ENCODE data around the gene SPATA19.
"Not testable (repeated sequence)": the region's sequence is repeated elsewhere in the genome, so short reads cannot be mapped to it uniquely, and the experiment has no call there.

SPATA19 gene

GRCh38 chr11:133845413-133845812 lies at the start of gene SPATA19:
SPATA19 (minus strand) TSS chr11:133845513; CDS start chr11:133845446, 67 bp downstream.
- no peak for DNase-seq (ENCODE audit: low read depth)

DNA sequence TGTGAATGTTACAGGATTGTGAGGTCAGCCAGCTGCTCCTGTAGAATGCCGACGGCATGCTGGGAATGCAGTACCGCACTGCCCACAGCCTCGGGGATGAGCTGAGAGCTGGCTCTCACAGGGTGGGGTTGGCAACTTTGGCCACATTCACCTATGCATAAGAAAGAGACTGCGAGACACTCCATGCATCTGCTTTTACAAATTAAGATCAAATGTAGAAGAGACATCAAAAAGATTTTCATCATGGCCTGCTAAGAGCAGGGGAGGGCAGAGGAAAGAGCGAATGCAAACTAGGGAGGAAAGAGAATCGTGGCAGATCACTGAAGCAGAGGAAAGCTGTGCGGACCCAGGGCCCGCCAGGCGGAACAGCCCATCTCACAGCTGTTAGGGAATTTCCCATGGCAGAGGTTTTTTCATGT lies 49.8 kb upstream of the SPATA19 start:
- no peak for DNase-seq (ENCODE audit: low read depth)

DNA sequence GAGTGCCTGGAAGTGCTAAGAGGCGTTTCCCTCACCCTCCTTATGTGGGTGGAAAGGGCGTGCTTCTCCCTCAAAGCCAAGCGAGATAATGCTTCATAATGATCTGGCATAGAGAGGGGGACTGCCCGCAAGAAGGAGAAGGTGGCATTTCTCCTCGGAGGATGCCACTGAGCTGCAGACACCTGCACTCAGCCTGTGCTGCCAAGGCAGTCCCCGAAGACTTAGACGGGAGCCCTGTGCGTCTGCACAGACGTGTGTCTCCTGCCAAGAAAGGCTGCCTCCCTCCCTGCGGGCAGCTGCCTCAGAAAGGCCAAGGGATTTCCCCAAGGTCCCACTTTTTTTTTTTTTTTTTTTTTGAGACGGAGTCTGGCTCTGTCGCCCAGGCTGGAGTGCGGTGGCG lies 48.1 kb upstream of the SPATA19 start:
- no peak for DNase-seq (ENCODE audit: low read depth)

DNA sequence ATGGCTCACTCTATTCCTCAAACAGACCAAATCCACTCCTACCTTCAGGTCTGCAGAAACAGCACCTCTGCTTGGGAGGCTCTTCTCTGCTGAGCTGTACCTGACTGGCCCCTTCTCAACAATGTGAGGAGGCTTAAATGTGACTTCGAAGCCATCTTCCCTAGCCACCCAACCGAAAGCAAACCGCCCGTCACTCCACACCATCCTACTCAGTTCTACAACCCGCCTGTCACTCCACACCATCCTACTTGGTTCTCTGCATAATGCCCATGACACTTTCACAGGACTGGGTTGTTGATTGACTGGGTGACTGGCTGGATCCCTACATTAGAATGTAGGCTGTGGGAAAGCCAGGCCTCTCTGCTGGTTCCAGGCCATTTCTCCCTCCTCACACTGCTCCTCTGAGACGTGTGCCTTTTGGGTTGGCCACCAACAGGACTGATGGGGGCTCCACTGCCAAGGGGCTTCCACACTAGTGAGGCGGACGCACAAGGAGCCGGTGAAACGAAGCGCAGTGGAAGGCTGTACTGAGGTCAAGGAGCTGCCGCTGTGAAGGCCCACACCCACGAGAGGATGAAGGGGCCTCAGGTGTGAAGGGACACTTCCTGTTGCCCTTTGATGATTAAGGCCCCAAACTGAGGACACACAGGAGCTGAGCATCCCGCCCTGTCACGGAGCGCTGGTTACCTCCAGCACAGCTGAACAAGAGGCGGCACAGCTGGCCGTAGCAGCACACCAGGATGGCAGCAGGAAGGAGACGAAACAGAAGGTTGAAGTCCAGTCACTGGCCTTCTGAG lies 47.5 kb upstream of the SPATA19 start:
- no peak for DNase-seq (ENCODE audit: low read depth)

DNA sequence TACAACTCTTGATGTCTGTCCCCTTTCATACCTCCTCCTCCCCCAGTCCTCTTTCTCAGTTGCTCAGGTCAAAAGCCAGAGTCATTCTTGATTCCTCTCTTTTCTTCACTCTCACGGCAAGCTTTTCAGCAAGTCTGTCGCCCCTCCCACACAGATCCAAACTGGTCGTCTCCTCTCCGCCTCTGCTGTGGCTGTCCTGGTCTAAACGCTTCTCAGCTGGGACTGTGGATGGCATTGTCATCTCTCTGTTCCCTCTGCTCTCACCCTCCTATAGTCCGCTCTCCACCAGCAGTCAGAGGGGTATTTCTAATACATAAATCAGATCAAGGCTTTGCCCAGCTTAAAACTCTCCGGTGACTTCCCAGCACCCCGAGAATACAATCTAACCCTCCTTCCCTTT lies 46.8 kb upstream of the SPATA19 start:
- no peak for DNase-seq (ENCODE audit: low read depth)

DNA sequence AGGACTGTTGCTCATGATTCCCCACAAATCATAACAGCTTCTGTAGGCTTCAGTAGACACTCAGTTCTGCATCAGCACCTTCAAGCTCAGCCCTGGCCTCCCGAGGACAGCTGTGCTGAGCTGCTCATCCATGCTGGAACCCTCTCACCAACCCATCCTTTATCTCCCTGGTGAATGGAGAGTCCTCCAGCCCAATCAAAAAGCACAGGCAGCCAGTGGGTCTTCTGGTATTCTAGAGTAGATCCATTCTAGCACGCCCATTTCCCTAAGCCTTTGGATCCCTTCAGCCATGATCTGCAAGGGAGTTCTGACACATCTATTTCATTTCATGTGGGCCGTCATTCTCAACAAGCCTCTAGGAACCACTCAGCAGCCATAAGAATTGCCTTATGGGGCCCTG lies 44.6 kb upstream of the SPATA19 start:
- DNase-seq (ENCODE audit: low read depth), result no peak

- no peak for DNase-seq (ENCODE audit: low read depth)
These were observed 43.9 kb upstream of the SPATA19 start for GRCh38 chr11:133889188-133889587.

DNA sequence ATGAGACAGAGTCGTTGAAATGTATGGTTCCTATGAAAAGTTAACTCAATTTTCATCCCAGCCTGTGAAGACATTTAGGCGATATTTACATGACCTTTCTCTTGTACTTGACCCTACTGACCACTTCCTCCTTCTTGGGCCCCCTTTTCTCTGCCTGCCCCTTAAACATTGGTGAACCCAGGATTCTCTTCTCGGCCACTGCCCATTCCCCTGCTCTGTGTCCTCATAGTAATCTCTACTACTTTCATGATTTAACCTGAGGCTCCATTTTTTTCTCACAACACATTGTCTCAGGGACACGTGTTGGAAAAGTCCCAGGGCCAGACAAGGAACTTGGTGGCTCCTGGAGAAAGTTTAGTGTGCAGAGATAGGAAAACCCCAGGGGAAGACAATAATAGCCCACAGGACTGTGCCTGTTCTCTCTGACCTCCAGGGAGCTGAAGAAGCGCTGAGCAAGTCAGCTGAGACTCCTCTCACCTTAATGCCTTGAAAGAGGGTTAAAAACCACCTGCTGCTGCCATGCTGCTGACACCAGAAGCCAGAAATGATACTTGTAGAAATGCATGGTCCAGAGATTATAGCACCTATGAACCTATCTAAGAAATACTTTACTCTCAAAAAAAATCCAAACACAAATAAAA lies 42.5 kb upstream of the SPATA19 start:
- DNase-seq (ENCODE audit: low read depth), result no peak

GRCh38 chr11:133886029-133886428 lies 40.7 kb upstream of the SPATA19 start:
- no peak for DNase-seq (ENCODE audit: low read depth)

DNA sequence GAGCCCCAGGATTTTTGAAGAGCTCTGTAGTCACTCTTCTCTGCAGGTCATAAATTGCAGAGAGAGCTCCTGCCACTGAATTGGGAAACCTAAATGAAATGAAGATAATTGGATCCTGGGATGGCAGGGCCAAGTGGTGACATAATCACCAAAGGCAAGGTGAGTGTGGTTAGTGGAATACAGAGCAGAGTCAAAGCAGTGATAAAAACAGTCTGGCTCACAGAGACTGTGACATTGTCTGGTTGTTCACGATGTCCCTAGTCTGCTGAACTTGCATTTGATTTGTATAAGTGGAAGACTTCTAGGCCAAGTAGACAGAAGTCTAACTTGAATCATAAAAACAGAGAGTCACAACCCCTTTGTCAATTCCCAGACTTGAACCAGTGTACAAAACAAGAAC lies 26.8 kb upstream of the SPATA19 start:
- DNase-seq (ENCODE audit: low read depth), result no peak

DNA sequence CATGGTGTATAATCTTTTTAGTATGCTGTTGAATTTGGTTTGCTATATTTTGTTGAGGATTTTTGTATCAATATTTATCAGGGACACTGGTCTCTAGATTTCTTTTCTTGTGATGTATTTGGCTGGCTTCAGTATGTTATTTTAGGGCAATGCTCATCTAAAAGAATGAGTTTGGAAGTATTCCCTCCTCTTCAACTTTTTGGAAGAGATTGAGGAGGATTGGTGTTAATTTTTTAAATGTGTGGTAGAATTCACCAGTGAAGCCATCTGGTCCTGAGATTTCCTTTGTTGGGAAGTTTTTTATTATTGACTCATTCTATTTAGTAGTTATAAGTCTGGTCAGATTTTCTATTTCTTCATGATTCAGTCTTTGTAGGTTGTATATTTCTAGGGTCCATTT lies 22.1 kb upstream of the SPATA19 start:
- DNase-seq (ENCODE audit: low read depth), result no peak

GRCh38 chr11:133865466-133865865 lies 20.2 kb upstream of the SPATA19 start:
- no peak for DNase-seq (ENCODE audit: low read depth)

DNA sequence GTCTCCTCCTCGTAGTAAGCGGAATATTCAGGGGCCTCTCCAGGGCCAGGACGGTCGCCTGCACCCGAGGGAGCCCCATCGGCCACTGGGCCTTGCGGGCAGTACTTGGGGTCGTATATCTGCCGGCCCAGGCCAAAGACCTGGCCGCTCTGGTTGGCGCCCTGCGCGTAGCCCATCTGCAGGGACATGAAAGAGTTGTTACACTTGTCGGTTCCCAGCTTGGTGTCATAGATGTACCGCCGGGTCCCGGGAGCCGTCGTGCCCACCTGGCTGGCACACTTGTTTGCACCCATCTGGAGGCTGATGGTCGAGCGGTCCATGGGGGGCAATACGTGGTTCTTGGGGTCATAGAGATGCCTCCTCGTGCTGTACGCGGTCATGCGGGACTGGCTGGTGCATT lies 19.4 kb upstream of the SPATA19 start:
- DNase-seq (ENCODE audit: low read depth), result no peak

DNA sequence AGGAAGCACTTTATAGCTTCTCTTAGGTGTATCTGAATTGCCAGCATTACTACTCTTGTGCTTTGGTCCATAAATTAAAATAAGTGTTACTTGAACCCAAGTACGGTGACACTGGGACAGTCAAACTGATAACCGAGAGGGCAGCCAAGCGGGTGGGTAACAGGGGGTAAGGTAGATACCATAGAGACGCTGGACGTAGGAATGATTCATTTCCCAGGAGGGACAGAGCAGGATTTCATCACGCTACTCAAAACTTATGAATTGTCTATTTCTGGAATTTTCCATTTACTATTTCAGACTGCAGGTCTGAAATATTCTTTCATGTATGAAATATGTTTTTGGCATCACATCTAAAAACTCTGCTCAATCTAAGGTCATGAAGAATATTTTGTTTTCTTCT lies 14.8 kb upstream of the SPATA19 start:
- no peak for DNase-seq (ENCODE audit: low read depth)

DNA sequence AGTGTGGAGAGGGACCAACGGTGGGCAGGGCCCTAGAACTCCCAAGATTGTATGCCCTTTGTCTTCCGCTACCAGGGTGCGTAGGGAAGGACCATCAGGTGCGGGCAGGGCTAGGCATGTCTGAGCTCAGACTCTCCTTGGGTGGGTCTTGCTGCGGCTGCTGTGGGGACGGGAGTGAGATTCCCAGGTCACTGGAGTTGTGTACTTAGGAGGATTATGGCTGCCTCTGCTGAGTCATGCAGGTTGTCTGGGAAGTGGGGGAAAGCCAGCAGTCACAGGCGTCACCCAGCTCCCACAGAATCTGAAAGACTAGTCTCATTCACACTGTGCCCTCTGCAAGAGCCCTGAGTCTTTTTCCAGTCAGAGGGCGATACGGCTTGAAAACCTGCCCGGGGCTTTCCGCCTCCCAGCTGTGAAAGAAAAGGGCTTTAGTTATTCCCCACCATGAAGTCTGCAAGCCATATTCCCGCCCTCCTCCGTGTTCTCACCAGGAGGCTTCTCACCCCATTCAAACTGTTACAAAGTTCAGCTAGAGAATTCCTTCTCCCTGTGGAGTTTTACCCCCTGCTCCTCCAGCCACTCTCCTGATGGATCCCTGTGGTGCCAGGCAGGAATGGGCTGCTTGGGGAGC lies 9.1 kb upstream of the SPATA19 start:
- DNase-seq (ENCODE audit: low read depth), result not testable (repeated sequence)

GRCh38 chr11:133844217-133844616 lies 1.1 kb downstream of the SPATA19 start:
- DNase-seq (ENCODE audit: low read depth), result no peak

DNA sequence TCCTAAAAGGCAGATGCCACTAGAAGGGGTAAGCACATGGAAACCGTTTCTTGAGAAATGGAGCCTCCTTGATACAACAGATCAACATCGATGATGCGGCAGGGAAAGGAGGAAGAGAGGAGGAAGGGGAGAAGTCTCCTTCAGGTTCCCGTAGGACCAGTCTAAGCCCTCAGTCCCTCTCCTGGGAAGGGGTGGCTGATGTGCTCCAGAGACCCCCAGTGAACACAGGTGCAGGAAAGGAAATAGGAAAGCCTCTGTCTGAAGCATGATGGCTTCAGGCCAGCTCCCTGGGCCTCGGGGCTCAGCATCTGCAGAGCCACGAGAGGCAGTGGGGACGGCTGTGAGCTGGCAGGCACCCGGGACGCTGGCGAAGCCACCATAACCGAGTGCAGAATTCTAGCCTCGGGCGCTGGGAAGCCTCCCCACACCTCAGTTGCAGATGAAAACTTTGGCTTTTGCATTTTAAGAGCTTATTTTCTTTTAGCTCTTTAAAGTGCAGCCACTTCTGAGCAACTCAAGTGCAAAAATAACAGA lies 1.8 kb downstream of the SPATA19 start:
- no peak for DNase-seq (ENCODE audit: low read depth)

- DNase-seq (ENCODE audit: low read depth), result no peak
These were observed 2.6 kb downstream of the SPATA19 start for GRCh38 chr11:133842730-133843129.

GRCh38 chr11:133842053-133842452 lies 3.3 kb downstream of the SPATA19 start:
- DNase-seq (ENCODE audit: low read depth), result no peak

DNA sequence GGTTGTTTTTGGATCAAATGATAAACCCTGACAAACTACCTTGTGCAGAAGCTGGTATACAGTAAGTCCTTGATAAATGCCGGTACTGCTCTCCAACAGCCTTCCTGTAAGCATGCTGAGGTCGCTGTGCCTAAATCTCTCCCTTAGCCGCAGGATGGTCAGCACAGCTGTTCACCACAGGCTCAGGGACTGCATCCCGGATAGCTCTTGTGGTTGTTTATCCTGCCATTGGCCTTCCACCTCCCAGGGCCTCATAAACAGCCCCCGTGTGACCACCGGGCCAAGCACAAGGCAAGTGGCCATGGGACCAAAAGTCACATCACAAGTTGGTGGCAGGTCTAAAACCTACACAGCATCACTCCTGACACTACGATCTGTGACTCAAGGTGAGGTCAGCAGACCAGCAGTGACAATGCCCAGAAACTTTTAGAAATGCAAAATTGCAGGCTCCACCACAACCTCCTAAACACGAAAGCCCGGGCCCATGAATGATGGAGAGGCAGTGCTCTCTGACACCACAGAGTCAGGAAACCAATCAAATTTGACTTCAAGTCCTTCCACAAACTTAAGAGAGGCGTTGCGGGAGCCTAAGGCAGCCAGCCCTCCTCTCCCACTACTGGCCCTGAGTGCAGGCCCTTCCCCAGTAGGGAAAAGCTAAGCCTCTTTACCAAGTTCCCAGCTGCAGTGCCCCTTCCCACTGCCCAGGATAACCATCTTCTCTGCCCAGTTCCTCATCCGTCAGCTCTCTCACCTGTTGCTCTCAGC lies 3.9 kb downstream of the SPATA19 start:
- DNase-seq (ENCODE audit: low read depth), result no peak

DNA sequence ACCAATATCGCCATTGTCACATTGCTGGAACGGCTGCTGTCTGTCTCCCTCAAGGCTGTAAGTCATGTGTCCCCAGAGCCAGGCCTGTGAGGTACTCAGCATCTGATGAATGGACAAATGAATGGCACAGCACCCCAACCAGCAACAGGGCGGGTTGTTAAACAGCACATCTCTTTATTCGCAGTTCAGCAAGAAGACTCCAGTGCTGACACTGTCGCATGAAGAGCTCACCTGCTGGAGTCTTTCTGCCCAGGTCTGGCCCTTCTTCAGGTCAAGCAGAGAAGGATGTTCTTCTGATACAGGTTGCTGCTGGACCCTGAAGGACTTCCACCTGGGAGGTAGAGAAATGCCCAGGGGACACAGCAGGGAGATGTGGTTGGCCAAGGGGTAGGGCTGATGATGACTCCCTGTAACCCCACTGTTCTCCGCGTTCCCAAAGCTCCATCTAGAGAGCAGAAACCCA lies 4.8 kb downstream of the SPATA19 start:
- DNase-seq (ENCODE audit: low read depth), result no peak
